ENCODE data around the gene TRPV6.

DNA sequence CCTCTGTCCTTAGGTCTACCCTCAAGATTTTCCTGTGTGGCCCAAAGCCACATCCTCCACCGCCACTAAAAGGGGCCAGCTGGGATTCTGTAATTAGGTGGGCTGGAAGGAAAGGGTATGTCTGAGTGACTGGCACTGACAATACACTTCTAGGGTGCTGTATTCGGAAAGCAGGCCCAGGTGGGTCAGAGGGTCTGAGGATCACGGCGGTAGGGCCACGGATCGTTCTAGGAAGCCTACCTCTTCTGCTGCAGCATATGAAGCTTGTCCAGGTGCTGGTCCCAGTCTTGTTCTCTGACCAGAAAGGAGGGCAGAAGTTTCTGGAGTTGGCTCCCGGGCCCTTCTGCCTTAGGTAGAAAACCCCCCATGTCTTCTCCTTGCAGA, 47.5 kb upstream of the TRPV6 start:
- TF ChIP-seq, protein P1, sequence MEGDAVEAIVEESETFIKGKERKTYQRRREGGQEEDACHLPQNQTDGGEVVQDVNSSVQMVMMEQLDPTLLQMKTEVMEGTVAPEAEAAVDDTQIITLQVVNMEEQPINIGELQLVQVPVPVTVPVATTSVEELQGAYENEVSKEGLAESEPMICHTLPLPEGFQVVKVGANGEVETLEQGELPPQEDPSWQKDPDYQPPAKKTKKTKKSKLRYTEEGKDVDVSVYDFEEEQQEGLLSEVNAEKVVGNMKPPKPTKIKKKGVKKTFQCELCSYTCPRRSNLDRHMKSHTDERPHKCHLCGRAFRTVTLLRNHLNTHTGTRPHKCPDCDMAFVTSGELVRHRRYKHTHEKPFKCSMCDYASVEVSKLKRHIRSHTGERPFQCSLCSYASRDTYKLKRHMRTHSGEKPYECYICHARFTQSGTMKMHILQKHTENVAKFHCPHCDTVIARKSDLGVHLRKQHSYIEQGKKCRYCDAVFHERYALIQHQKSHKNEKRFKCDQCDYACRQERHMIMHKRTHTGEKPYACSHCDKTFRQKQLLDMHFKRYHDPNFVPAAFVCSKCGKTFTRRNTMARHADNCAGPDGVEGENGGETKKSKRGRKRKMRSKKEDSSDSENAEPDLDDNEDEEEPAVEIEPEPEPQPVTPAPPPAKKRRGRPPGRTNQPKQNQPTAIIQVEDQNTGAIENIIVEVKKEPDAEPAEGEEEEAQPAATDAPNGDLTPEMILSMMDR (IDR thresholded peaks at IDR 0.05), result no peak
- TF ChIP-seq POLR2A (IDR thresholded peaks at IDR 0.05) (no peak), EP300 (IDR thresholded peaks at IDR 0.05; ENCODE audit: low read depth) (no peak), POLR2AphosphoS5 (IDR thresholded peaks at IDR 0.05) (no peak)
